ENCODE data around the gene ZNF43. TPM values are rescaled to one million over a fixed set of nuclear protein-coding genes. Genes with fewer than 3 reads are reported as not detected.

ZNF43 gene
- total and polyA plus RNA-seq, 2 of the 8 experiments (the other 6 are each of a cell fraction or from before 2014, with no cell fraction given), result 24.7 to 53.1 TPM

DNA sequence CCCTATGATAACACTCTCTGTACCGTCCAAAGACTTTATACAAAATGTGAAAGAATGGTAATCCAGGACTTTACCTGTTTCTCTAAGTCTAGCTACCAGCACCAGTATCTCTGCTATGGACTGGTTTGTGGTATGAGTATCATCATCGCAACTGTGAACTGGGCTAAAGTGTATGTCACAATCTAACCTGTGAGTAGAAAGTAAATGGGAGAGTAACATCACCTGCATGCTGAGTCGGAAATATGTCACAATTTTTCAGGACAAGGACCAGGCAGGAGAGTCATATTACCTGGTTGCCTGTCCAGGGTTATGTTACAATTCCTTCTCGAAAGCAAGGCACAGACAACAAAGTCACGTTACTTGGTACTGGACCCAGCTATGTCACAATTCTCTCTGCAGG is 5.1 kb upstream of the ZNF43 start (continued):
- TF ChIP-seq, protein P1, sequence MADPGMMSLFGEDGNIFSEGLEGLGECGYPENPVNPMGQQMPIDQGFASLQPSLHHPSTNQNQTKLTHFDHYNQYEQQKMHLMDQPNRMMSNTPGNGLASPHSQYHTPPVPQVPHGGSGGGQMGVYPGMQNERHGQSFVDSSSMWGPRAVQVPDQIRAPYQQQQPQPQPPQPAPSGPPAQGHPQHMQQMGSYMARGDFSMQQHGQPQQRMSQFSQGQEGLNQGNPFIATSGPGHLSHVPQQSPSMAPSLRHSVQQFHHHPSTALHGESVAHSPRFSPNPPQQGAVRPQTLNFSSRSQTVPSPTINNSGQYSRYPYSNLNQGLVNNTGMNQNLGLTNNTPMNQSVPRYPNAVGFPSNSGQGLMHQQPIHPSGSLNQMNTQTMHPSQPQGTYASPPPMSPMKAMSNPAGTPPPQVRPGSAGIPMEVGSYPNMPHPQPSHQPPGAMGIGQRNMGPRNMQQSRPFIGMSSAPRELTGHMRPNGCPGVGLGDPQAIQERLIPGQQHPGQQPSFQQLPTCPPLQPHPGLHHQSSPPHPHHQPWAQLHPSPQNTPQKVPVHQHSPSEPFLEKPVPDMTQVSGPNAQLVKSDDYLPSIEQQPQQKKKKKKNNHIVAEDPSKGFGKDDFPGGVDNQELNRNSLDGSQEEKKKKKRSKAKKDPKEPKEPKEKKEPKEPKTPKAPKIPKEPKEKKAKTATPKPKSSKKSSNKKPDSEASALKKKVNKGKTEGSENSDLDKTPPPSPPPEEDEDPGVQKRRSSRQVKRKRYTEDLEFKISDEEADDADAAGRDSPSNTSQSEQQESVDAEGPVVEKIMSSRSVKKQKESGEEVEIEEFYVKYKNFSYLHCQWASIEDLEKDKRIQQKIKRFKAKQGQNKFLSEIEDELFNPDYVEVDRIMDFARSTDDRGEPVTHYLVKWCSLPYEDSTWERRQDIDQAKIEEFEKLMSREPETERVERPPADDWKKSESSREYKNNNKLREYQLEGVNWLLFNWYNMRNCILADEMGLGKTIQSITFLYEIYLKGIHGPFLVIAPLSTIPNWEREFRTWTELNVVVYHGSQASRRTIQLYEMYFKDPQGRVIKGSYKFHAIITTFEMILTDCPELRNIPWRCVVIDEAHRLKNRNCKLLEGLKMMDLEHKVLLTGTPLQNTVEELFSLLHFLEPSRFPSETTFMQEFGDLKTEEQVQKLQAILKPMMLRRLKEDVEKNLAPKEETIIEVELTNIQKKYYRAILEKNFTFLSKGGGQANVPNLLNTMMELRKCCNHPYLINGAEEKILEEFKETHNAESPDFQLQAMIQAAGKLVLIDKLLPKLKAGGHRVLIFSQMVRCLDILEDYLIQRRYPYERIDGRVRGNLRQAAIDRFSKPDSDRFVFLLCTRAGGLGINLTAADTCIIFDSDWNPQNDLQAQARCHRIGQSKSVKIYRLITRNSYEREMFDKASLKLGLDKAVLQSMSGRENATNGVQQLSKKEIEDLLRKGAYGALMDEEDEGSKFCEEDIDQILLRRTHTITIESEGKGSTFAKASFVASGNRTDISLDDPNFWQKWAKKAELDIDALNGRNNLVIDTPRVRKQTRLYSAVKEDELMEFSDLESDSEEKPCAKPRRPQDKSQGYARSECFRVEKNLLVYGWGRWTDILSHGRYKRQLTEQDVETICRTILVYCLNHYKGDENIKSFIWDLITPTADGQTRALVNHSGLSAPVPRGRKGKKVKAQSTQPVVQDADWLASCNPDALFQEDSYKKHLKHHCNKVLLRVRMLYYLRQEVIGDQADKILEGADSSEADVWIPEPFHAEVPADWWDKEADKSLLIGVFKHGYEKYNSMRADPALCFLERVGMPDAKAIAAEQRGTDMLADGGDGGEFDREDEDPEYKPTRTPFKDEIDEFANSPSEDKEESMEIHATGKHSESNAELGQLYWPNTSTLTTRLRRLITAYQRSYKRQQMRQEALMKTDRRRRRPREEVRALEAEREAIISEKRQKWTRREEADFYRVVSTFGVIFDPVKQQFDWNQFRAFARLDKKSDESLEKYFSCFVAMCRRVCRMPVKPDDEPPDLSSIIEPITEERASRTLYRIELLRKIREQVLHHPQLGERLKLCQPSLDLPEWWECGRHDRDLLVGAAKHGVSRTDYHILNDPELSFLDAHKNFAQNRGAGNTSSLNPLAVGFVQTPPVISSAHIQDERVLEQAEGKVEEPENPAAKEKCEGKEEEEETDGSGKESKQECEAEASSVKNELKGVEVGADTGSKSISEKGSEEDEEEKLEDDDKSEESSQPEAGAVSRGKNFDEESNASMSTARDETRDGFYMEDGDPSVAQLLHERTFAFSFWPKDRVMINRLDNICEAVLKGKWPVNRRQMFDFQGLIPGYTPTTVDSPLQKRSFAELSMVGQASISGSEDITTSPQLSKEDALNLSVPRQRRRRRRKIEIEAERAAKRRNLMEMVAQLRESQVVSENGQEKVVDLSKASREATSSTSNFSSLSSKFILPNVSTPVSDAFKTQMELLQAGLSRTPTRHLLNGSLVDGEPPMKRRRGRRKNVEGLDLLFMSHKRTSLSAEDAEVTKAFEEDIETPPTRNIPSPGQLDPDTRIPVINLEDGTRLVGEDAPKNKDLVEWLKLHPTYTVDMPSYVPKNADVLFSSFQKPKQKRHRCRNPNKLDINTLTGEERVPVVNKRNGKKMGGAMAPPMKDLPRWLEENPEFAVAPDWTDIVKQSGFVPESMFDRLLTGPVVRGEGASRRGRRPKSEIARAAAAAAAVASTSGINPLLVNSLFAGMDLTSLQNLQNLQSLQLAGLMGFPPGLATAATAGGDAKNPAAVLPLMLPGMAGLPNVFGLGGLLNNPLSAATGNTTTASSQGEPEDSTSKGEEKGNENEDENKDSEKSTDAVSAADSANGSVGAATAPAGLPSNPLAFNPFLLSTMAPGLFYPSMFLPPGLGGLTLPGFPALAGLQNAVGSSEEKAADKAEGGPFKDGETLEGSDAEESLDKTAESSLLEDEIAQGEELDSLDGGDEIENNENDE (IDR thresholded peaks at IDR 0.05; ENCODE audit: insufficient replicate concordance, low read length), result no peak
- TF ChIP-seq CTBP2 (IDR thresholded peaks at IDR 0.05; ENCODE audit: borderline replicate concordance, insufficient read depth, insufficient read length, low read length) (no peak), ATF3 (IDR thresholded peaks at IDR 0.05; ENCODE audit: insufficient read depth, low read depth, low read length) (no peak), POU5F1 (IDR thresholded peaks at IDR 0.05; ENCODE audit: low read depth, low read length) (no peak), MAX (IDR thresholded peaks at IDR 0.05) (no peak), KDM5A (IDR thresholded peaks at IDR 0.05; ENCODE audit: low read length) (no peak), CHD2 (IDR thresholded peaks at IDR 0.05; ENCODE audit: low read length) (no peak), EP300 (IDR thresholded peaks at IDR 0.05; ENCODE audit: borderline replicate concordance in 1 of 2, low read depth in 2 of 2, low read length in 2 of 2) (no peak), SP1 (IDR thresholded peaks at IDR 0.05; ENCODE audit: low read depth, low read length) (no peak), SAP30 (IDR thresholded peaks at IDR 0.05; ENCODE audit: insufficient read depth, insufficient replicate concordance, low read length) (no peak)
